HG03060 (cell line): ENCODE data around the gene ZC3H12D.
"Not testable (repeated sequence)": the region's sequence is repeated elsewhere in the genome, so short reads cannot be mapped to it uniquely, and the experiment has no call there.

Experiments used
- ATAC-seq: cut with Tn5 transposase; IDR thresholded peaks from one replicate; pipeline ENCODE4 v1.9.1; 2021; ENCODE audit warnings: low read depth, moderate number of reproducible peaks; ENCODE audit not compliant: unreplicated experiment

Gene ZC3H12D

DNA sequence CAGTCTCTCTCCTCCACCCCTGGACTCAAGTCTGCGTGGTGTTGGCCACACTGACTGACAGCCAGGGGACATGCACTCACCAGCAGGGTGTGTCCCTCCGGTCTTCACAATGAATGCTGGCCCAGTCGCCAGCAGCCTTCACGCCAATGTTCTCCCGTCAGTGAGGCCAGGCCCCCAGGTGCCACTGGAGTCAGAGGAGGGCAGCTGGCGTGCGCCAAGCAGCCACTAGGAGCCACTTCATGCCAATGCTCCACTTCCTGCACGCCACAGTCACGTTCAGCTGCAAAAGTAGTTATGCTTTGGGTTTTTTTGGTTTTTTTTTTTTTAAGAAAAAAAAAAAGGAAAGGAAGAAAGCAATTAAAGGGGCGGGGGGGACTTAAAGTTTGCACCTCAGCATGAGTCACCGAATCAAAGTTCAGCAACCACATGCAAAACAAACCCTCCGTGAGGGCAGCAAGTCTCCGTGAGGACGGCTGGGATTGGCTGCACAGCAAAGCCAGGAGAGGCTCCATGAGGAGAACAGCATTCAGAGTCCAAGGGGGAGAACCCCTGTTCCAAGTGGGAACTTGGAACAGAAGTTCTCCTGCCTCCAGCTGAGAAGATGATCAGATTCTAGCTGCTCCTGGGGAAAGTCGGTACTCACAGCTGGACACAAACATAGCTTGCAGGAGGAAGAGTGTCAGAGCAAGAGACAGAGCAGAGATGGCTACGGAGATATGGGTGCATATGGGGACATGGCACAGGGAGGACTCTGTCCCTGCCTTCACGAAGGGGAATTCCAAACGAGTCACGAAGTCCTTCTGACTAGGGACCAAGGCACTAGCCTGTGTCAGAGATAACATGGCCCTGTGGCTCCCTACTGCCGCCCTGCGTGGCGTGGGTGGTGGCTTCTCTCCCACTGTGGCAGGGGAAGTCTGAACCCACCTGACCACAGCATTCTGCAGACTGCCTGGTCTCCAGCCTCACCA is at the start of gene ZC3H12D:
Gene ZC3H12D, minus strand, starts transcription at position 282 of the 968 bp plus-strand sequence. CDS start 10,471 bp downstream, outside the sequence.
- ATAC-seq, result peak; percentile 28

DNA sequence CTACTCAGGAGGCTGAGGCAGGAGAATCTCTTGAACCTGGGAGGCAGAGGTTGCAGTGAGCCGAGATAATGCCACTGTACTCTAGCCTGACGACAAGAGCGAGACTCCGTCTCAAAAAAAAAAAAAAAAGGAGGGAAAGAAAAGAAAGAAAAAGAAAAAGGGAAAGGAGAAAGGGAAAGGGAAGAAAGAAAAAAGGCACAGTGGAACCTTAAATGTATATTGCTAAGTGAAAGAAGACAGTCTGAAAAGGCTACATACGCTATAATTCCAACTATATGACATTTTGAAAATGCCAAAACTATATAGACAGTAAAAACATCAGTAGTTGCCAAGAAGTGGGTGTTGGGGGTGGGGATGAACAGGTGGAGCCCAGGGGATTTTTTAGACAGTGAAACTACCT is 44.8 kb upstream of the ZC3H12D start:
- no peak for ATAC-seq

DNA sequence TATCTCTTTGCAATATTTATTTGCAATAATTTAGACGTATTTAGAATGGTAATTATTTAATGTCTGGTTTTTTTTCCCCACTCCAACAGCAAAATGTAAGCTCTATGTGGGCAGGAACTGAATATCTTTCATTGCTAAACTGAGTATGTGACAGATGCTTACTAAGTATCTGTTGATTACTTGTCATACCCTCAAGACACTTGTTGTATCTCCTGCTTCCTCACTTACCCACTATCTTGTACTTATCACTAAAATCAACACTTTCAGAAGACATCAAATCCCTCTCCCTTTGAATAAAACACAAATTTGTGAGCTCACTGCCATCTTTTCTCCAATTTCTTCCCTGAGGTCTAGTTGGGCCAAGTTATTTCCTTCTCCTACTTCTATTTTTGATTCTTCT is 30.7 kb upstream of the ZC3H12D start:
- no peak for ATAC-seq

DNA sequence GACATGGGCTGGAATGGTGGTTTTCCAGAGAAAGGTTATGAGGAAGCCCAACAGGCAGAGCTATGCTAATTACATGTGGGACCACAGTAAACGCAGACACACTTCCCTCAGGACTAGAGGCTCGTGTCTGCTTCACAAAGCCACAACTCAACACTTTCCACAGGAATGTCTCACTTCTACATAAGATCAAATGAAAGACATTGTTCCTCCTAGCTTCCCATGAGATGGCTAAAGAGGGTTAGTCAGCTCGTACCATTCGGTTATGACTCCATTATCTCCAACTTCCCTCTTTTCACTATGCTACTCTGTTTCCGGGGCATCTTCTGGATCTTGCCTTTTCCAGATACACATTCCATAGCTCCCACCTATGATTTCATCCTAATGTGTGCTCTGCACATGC is 29.1 kb upstream of the ZC3H12D start:
- no peak for ATAC-seq

DNA sequence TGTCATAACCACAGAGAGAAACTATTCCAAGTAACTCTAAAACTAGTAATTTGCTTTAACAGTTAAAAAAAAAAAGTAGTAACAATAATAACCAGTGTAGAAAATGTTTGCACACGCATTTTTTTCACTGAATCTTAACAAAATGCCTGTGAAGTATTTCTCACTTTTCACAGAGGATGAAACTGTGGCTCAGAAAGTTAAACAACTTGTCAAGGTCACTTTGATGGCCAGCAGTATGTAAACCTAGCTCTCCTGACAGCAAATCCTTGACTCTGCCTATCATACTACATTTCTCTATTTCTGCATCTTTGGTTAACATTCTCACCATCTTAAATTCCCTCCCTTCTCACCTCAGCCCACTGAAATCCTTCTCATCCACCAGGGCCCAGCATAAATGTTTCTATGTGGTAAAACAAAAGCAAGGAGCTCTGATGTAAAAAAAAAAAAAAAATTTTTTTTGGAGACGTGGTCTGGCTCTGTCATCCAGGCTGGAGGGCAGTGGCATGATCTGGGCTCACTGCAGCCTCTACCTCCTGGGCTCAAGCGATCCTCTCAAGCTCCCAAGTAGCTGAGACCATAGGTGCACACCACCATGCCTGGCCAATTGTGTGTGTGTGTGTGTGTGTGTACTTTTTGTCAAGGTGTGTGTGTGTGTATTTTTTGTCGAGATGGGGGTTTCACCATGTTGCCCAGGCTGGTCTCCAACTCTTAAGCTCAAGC is 26.1 kb upstream of the ZC3H12D start:
- ATAC-seq, result no peak

DNA sequence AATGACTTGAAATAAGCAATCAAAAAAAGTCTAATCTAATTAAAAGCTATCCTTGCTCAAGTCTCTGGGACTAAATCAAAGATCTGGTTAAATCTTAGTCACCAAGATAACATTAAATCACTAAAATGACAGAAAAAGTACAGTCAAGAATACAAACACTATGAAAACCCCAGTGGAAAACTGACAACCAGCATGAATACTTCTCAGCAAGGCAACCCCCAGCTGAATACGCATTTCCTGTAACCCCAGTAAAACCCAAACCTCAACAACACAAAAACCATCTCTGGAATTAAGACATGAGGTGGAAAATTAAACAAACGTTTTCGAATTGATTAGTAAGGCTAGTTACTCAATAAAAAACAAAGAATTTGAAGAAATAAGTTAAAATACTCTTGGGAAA is 23.7 kb upstream of the ZC3H12D start:
- no peak for ATAC-seq

DNA sequence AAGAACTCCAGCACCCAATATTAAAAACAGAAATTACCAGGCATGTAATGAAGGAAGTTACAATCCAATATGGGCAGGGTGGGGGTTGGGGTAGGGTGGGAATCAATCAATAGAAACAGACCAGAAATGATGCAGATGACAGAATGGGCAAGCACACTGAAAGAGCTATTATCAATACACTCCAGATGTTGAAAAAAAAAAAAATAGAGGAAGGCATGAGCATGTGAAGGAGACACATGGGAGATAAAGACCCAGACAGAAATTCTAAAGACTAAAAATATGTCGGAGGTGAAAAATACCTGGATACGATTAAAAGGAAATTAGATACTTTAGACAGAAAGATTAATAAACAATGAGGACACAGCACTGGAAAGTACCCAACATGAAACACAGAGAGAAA is 19.1 kb upstream of the ZC3H12D start:
- no peak for ATAC-seq

DNA sequence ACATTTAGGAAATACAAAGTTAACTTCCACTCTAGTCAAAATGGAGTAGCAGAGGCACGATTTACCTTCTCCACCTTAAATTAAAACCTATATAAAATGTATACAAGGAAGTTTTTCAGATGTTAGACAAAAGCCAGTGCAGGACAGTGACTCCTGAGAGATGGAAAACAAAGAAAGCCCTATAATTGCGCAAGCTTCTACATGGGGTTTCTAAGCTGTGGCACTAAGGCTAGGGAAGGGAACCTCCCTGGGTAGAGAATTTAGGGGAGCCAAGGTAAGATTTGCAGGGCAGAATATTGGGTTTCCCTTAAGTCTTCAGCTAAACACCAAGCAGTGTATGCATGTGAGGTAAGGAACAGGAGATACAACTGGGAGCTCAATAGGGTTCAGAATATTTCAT is 18.5 kb upstream of the ZC3H12D start:
- no peak for ATAC-seq

DNA sequence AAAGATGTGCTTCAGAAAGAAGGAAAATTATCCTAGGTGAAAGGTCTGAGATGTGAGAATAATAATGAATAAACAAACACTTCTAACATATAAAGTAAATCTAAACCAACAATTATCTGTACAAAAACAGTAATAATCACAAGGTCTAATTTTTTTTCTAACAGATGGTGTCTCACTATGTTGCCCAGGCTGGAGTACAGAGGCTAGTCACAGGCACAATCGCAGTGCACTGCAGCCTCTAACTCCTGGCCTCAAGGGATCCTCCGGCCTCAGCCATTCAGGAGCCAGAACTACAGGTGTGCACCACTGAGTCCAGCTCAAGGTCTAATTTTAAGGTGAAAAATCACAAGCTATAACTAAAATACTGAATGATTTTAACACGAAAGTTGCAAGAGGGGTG is 17.0 kb upstream of the ZC3H12D start:
- ATAC-seq, result no peak

DNA sequence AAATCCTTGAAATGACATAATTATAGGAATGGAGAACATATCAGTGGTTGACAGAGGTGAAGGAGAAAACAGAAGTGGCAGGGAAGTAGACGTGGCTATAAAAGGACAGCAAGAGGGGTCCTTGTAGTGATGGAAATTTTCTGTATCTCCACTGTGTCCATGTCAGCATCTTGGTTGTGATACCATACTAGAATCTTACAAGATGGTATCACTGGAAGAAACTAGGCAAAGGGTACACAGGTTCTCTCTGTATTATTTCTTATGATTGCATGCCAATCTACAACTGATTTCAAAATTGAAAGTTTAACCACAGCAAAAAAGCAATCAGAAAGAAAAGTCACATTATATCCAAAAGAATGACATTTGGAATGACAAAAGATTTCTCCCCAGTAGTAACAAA is 16.4 kb upstream of the ZC3H12D start:
- ATAC-seq, result no peak

DNA sequence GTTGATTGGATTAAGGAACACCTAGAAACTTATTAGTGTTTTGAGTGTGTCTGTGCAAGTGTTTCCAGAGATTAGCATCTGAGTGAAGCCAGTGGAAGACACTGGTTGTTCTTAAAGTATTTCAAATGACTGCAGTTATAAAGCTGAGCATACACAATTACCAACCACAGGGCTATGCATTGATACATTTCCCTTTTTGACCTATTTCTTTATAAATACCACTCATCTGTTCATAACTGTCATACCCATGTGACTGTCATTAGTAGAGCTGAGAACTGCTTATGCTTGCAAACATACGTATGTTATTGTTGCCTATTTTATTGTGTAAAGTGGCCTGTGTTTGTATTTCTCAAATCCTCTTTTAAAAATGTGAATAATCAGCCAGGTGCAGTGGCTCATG is 15.3 kb upstream of the ZC3H12D start:
- no peak for ATAC-seq

DNA sequence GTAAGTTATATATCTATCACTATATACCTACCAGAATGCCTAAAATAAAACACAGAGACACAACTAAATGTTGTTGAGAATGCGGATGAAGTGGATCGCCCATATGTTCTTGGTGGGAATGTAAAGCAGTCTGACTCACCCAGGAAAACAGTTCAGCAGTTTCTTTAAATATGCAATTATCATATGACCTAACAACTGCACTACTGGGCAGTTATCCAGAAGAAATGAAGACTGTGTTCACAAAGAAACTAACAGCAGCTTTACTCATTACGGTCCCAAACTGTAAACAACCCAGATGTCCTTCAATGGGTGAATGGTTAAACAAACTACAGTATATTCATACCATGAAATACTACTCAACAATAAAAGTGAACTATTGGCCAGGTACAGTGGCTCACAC is 14.3 kb upstream of the ZC3H12D start:
- no peak for ATAC-seq

DNA sequence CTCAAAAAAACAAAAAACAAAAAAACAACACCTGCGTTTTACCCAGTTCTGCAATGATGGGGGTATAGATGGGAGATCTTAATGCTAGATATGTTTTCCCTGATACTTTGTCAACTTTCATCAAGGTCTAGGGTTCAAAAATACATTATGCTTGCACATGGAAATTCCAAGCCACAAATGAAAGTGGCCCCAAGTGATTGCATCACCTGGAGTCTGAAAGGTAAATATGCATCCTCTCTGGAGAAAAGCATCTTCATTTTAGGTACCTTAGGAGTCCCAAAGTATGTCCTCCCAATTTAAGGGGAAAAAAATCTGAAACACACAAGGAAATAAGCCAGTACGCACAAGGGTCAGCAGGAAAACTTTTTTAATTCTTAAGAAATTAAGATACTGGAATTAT is 12.6 kb upstream of the ZC3H12D start:
- no peak for ATAC-seq

DNA sequence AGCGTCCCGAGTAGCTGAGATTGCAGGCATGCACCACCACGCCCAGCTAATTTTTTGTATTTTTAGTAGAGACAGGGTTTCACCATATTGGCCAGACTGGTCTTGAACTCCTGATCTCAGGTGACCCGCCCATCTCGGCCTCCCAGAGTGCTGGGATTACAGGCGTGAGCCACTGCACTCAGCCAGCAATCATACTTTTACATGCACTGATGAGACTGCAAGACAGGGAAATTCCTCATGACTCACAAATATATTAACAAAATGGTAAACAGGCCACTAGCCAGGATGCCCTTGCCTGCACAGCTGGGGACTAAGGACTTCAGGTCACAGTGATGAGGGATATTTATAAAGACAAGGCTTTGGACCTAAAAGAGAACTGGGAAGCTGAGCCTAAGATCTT is 11.8 kb upstream of the ZC3H12D start:
- not testable (repeated sequence) for ATAC-seq

DNA sequence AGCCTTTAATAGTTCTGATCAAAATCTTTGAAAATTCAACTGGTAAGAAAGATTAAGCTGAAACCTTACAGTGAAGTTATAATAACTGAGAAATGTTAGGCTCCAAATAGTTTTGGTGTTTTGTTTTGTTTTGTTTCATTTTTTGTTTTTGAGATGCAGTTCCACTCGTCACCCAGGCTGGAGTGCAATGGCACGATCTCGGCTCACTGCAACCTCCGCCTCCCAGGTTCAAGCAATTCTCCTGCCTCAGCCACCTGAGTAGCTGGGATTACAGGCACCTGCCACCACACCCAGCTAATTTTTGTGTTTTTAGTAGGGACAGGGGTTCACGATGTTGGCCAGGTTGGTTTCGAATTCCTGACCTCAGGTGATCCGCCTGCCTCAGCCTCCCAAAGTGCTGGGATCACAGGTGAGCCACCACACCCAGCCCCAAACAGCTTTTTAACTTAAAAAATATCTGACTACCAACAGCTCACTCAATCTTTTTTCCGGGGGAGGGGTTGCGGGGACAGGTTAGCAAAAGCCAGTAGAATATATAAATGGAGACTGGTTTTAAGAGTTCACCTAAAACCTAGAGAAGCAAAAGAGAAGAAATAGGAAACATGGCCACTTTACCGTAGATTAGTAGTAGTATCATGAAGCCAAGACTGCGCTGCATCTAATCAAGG is 10.7 kb upstream of the ZC3H12D start:
- ATAC-seq, result not testable (repeated sequence)

DNA sequence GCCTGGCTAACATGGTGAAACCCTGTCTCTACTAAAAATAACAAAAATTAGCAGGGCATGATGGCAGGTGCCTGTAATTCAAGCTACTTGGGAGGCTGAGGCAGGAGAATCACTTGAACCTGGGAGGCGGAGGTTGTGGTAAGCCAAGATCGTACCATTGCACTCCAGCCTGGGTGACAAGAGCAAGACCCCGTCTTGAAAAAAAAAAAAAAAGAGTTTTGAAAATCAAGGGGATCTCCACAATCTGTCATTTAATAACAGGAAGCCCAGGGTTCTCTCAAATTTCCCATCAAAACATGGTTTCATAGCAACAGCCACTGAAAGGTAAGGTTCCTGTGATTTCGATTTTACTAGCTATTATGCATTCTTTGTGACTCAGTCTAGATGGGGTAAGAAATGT is 10.0 kb upstream of the ZC3H12D start:
- ATAC-seq, result peak; percentile 65

DNA sequence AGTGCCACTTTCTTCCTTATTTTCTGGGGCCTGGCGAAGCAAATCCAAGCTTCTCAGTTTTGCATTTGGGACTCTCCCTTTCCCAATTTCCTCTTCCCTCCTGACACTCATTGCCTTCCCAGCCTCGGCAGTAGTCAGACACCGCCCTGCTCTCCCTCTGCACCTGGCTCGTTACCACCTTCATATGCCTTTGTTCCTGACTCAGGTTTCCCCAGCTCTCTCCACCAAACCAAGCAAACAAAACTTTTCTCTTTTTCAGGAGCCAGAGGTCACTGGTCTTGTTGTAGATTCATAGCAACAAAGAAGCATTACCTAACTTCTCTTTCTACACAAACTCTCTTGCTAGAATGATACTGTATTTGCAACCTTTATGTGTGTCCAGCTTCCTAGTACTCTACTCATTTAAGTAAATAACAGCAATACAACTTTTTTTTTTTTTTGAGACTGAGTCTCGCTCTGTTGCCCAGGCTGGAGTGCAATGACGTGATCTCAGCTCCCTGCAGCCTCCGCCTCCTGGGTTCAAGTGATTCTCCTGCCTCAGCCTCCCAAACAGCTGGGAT is 9.0 kb upstream of the ZC3H12D start:
- ATAC-seq, result no peak

DNA sequence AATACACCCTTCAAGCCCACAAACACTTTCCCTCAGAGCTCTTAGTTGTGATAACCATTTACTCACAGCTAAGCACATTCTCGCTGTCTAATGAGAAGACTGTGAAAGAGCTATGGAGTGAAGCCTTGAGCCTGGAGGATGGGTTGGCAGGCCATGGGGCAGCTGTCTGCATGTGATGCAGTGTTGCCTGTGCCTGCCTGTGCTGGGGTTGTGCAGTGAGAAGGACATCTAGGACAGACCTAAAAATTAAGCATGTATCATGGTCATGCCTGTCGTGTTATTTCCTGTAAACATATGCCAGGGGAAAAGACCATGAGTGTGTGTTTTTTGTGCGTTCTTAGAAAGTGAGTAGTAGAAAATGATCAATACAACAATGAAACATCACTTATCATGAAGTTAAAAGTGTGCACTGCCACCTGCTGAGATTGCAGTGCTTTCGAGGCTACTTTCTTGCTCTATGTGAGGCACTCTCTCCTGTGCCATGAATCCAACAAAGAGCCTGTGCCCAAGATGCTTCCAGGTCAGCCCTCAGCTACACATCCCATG is 8.1 kb upstream of the ZC3H12D start:
- no peak for ATAC-seq

DNA sequence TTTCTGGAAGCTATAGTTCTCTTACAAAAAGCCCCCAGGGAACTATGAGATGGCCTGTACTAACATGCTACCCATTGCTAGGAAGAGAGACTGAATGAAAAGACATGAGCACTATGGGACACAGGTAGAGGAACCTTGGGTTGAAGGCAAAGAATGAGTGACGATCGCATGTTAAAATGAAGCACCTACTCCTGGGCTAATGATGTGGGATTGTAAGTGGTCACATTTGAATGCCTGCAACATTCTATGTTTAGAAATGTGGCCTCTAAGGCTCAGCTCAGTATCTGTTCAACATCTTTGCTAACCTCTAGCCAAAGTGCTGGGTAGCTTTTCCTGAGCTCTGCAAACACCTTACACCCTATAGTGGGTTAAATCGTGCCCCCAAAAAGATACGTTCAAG is 5.2 kb upstream of the ZC3H12D start:
- ATAC-seq, result no peak

DNA sequence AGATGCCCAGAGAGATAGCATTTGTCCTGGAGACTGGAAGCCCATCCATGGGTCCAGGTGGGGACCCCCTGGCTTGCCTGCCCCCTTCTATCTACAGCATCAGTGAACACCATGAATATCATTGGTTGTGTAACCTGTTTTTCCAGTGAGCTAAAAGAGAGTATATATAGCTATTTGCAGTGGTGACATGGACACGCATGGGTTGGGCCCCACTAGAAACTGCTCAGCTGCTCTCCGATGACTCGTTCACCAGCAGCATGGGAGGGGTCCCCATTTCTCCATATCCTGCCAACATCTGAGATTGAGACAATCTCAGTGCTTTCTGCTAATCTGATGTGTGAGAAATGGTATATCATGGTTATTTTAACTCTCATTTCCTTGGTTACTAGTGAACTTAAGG is 4.0 kb upstream of the ZC3H12D start:
- no peak for ATAC-seq

DNA sequence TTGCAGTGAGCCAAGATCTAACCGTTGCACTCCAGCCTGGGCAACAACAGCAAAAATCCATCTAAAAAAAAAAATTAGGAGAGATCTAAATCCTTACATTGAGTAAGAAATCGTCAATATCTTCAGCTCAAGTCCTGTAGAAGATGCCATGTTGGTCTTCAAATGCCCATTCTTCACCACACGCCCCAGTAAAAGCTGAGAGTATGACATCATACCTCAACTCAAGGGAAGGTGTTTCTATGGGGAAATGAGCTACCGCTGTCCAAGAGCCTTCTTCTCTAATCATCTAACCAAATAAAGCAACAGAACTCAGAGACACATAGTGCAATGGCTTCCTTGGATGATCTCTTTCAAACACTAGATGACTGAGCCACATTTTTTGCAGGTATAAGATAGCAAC is 2.5 kb upstream of the ZC3H12D start:
- no peak for ATAC-seq
